H1 (cell line): ENCODE results near the gene AKAP12. TPM values are rescaled to one million over a fixed set of nuclear protein-coding genes. Genes with fewer than 3 reads are reported as not detected.

ENCODE experiments used
- CEBPB ChIP-seq: IDR thresholded peaks from 2 replicates; pipeline ENCODE4 v1.6.1; 2012; ENCODE audit warnings: low read depth, low read length
- polyA plus RNA-seq, 7 experiments: library from polyadenylated mRNA; depleted of rRNA in 3 of 7; stranded (reverse) in 5 of 7; unstranded in 2 of 7; fragments of >200 nt in 5 of 7; fragments of 200-250 nt in 2 of 7; gene quantifications; 1 replicate in 5 of 7; 2 replicates in 1 of 7; 4 replicates in 1 of 7; pipeline versions ENCODE4 v1.2.1 to v1.2.3, GENCODE V29; 2011 to 2013; ENCODE audit warnings: missing spikeins in 2 of 7, mixed read lengths in 2 of 7
- total RNA-seq: library from RNA; stranded (reverse); fragmentation: NEBNext Ultra II Directional; extraction: Animal tissue kit (Norgen Biotek cat#: 25700); gene quantifications from 2 replicates; pipeline ENCODE4 v1.2.1, GENCODE V29; 2021
- TF ChIP-seq, protein P1 (sequence below): fragments of 300-600 bp; sonication (generic); IDR thresholded peaks from 2 replicates; pipeline ENCODE4 v1.7.1; 2012; ENCODE audit warnings: low read length, moderate library complexity, mild to moderate bottlenecking, inconsistent platforms; ENCODE audit not compliant: insufficient replicate concordance

AKAP12 gene
- total and polyA plus RNA-seq, 2 of the 8 experiments (the other 6 are each of a cell fraction or from before 2014, with no cell fraction given): 14.6 to 79.2 TPM

DNA sequence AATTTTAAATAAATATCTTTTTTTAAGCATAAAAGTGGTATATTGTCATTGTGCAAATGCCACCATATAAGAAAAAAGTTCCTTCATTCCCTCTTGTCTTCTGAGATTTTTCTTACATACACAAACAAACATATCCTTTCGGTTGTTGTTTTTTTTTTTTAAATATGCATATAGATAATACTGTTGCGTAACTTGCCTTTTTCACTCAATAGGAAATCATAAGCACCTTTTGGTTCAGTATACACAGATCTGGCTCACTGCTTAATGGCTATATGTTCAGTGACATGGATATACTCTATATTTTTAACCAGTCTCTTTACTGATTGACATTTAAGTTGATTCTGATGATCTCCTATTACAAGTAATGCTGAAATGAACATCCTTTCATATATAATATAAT is 40.1 kb downstream of the AKAP12 start (continued):
- TF ChIP-seq, protein P1, sequence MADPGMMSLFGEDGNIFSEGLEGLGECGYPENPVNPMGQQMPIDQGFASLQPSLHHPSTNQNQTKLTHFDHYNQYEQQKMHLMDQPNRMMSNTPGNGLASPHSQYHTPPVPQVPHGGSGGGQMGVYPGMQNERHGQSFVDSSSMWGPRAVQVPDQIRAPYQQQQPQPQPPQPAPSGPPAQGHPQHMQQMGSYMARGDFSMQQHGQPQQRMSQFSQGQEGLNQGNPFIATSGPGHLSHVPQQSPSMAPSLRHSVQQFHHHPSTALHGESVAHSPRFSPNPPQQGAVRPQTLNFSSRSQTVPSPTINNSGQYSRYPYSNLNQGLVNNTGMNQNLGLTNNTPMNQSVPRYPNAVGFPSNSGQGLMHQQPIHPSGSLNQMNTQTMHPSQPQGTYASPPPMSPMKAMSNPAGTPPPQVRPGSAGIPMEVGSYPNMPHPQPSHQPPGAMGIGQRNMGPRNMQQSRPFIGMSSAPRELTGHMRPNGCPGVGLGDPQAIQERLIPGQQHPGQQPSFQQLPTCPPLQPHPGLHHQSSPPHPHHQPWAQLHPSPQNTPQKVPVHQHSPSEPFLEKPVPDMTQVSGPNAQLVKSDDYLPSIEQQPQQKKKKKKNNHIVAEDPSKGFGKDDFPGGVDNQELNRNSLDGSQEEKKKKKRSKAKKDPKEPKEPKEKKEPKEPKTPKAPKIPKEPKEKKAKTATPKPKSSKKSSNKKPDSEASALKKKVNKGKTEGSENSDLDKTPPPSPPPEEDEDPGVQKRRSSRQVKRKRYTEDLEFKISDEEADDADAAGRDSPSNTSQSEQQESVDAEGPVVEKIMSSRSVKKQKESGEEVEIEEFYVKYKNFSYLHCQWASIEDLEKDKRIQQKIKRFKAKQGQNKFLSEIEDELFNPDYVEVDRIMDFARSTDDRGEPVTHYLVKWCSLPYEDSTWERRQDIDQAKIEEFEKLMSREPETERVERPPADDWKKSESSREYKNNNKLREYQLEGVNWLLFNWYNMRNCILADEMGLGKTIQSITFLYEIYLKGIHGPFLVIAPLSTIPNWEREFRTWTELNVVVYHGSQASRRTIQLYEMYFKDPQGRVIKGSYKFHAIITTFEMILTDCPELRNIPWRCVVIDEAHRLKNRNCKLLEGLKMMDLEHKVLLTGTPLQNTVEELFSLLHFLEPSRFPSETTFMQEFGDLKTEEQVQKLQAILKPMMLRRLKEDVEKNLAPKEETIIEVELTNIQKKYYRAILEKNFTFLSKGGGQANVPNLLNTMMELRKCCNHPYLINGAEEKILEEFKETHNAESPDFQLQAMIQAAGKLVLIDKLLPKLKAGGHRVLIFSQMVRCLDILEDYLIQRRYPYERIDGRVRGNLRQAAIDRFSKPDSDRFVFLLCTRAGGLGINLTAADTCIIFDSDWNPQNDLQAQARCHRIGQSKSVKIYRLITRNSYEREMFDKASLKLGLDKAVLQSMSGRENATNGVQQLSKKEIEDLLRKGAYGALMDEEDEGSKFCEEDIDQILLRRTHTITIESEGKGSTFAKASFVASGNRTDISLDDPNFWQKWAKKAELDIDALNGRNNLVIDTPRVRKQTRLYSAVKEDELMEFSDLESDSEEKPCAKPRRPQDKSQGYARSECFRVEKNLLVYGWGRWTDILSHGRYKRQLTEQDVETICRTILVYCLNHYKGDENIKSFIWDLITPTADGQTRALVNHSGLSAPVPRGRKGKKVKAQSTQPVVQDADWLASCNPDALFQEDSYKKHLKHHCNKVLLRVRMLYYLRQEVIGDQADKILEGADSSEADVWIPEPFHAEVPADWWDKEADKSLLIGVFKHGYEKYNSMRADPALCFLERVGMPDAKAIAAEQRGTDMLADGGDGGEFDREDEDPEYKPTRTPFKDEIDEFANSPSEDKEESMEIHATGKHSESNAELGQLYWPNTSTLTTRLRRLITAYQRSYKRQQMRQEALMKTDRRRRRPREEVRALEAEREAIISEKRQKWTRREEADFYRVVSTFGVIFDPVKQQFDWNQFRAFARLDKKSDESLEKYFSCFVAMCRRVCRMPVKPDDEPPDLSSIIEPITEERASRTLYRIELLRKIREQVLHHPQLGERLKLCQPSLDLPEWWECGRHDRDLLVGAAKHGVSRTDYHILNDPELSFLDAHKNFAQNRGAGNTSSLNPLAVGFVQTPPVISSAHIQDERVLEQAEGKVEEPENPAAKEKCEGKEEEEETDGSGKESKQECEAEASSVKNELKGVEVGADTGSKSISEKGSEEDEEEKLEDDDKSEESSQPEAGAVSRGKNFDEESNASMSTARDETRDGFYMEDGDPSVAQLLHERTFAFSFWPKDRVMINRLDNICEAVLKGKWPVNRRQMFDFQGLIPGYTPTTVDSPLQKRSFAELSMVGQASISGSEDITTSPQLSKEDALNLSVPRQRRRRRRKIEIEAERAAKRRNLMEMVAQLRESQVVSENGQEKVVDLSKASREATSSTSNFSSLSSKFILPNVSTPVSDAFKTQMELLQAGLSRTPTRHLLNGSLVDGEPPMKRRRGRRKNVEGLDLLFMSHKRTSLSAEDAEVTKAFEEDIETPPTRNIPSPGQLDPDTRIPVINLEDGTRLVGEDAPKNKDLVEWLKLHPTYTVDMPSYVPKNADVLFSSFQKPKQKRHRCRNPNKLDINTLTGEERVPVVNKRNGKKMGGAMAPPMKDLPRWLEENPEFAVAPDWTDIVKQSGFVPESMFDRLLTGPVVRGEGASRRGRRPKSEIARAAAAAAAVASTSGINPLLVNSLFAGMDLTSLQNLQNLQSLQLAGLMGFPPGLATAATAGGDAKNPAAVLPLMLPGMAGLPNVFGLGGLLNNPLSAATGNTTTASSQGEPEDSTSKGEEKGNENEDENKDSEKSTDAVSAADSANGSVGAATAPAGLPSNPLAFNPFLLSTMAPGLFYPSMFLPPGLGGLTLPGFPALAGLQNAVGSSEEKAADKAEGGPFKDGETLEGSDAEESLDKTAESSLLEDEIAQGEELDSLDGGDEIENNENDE: no peak
- TF ChIP-seq CEBPB: peak; percentile 66; the same call in 1 of the 2 replicates
